NCI-H82 treated with DMSO at 0.1 percent for 48 hours (cell line): ENCODE results near the gene DGKA.
"Not testable (repeated sequence)": the region's sequence is repeated elsewhere in the genome, so short reads cannot be mapped to it uniquely, and the experiment has no call there.

ENCODE experiments used
- DNase-seq: peaks from one replicate; lab custom pipeline; 2025; ENCODE audit not compliant: unreplicated experiment; lab: John Stamatoyannopoulos, UW

DGKA gene

DNA sequence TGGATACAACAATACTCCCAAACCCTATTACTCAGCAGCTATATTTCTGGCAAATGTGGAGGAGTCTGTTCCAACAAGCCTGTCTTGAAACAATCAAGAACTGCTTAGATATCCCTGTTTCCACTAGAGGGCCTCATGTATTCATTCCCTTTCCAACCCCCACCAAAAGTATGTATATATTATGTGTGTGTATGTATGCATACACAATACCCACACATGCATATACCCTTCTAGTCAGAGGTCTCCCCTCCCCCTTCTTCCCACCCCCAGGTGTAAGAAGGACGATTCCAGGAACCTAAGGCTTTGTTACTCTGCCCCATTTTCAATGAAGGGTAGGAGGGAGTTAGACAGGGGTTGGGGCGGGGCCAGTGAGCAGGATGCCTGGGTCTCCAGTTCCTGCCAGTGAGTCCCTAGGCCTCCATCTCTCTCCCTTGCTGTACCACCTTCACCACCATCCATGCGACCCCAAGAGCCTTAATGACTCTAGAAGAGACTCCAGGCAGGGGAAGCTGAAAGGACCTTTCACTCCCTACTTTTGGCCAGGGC, at the start of gene DGKA:
Gene DGKA (plus strand): TSS at position 392 of the 546 bp plus-strand sequence. CDS start 5,342 bp downstream, outside the sequence.
- peak; percentile 29 for DNase-seq

DNA sequence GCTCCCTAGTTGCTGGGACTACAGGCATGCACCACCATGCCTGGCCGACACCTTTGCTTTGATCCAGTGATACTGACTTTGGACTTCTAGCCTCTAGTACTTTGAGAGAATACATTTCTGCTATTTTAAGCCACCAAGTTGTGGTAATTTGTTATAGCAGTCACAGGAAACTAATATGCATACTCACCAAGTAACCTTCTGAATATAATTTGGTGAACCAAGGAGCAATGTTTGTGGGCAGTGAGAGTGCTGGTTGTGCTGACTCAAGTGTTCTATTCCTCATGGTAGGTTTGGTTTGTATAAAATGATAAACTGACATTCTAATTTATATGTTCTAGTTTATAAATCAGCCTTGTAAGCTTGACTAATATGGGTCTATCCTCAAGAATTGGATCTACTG, 45.8 kb upstream of the DGKA start:
- no peak for DNase-seq

DNA sequence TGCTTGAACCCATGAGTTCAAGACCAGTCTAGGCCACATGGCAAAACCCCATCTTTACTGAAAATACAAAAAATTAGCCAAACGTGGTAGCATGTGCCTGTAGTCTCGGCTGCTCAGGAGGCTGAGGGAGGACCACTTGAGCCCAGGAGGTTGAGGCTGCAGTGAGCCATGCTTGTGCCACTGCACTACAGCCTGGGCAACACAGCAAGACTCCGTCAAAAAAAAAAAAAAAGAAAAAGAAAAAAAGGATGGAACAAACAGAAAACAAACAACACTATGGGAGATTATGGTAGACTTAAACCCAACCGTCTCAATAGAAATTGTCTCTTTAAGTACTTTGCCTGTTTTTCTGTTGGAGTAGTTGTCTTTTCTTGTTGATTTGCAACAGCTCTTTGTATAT, 39.7 kb upstream of the DGKA start:
- DNase-seq, result no peak

DNA sequence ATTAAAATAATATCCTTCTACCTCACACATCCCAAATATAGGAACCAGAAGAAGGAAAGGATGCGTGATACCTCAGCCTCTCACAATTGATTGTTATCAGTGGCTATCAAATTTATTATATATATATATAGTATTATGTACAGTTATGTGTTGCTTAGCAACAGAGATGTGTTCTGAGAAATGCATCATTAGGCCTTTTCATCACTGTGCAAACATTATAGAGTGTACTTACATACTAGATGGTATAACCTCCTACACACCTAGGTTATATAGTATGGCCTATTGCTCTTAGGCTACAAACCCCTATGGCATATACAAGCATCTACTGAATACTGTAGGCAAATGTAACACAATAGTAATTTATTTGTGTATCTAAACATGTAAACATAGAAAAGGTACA, 37.2 kb upstream of the DGKA start:
- no peak for DNase-seq

DNA sequence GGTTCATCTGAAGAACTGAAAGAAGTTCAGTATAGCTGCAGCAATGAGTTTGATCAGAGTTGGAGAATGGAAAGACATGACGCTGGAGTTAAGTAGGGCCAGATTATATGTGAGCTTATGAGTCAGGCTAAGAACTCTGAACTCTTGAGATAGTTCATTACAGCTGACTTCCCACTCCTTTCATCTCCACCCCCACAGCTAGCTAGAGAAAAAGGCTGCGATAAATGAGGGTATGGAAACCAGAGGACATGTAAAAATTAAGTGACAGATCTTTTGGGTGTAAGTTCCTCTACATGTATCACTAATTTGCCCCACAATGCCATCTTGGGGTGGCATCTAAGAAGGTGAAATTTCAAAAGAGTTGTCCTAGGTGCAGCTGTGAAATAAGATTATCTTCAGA, 31.9 kb upstream of the DGKA start:
- DNase-seq, result no peak

DNA sequence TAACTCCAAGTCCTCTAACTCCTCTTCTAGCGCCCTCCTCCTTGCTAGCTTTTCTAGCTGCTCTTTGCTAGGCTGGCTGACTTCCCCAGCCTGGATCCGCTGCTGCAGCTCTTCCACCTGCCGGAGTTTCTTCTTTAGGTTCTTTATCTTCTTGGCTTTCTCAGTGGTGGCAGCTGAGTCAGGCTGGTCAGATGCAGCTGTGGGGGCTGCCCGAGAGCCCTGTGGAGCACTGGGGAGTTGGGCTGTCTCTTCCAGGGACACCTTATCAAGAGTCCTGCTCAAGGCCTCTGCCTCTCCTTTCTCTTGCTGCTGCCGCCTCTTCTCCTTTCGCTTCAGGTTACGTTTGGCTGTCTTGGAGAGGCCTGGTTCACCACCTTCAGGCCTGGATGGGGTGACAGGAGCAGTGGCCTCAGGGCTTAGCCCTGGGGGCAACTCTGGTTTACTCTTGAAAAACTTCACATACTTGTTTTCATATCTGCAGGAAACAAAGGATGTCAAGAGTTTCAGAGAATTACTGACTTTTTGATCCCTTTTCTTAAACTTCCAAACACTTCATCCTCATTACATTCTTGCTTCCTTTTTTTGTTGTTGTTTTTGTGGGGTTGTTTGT, 29.0 kb upstream of the DGKA start:
- no peak for DNase-seq

DNA sequence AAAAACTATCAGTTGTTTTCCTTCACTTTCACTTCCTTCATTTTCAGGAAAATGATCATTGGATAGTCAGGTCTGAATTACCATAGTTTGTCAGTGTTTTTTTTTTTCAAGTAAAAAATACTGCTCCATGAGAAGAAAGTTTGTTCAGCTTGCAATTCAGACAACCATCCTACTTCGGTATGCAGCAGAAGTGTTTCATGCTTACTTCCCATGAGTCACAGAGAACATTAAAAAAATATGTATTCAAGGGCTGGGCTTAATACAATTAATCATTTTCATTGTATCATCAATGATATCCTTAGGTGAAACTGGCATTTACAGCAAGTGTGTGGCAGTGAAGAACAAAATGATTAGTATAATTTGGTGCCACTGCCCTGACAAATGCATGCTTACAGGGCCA, 24.9 kb upstream of the DGKA start:
- DNase-seq, result no peak

DNA sequence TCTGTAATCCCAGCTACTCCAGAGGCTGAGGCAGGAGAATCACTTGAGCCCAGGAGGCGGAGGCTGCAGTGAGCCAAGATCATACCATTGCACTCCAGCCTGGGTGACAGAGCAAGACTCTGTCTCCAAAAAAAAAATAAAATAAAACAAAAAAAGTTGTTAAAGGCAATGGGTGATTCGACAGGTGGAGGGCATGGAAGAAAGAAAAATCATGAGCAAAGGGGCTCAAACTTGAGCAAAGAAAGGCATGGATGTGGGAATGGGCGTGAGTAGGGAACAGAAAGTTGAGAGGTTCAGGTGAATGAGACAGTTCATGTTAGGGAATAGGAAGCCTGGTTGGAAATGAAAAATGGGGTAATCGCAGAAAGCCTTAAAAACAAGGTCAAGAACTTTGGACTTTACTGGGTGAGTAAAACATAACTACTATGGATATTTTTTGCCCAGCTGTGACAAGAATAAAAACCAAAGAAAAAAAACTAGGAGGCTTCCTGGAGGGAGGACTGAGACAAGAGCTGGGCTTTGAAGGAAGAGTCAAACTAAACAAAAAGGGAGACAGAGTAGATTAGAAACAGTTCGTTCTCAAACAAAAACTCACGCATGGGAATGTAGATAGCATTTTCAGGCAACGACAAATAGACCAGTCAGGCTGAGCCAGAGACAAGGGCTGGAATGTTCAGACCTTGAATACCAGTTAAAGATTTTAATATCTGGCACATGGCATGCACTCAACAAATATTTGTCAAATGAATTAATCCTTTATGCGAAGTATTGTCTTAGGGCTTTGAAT, 22.0 kb upstream of the DGKA start:
- DNase-seq, result no peak

DNA sequence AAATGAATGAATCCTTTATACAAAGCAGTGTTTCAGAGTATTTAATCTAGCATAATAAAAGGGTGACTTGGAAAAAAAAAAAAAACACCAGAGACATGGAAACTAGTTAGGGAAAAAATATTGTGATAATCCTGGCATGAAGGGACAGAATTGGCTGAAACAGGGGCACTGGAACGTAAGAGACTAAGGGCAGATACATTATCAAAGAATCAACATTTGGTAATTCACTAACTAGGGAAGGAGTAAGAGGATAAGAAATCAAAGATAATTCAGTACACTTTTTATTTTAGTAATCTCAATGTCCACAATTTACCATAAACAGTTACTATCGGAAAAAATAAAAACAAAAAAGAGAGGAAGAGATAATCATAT, 21.5 kb upstream of the DGKA start:
- DNase-seq, result no peak

DNA sequence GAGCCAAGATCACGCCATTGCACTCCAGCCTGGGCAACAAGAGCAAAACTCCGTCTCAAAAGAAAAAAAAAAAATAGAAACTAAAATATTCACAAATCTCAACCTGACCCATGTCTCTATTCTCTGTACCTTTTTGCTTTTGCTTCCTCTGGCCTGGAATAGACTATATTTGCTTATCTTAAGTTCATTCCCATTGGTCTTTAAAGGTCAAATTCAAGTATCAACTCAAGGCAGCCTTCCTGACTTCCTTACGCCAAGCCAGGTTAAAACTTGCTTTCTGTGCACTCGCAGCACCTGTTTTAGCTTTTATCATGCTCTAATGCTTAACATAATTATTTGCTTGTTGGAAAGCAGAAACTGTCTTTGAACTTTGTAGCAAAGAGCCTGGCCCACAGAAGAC, 18.1 kb upstream of the DGKA start:
- DNase-seq, result no peak

DNA sequence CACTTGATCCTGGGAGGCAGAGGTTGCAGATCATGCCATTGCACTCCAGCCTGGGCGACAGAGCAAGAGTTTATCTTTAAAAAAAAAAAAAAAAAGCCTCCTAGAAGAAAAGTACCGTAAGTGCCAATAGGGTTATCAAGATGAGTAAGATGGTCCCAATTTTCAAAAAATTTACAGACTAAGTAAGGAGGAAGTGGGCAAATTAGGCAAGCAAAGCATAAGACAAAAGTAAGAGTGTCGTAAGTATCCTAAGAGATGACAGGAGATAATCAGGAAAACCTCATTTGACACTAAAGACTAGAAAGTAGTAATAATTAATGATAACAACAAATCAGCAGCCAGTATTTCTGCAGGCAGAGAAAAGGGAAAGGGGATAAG, 15.5 kb upstream of the DGKA start:
- no peak for DNase-seq

DNA sequence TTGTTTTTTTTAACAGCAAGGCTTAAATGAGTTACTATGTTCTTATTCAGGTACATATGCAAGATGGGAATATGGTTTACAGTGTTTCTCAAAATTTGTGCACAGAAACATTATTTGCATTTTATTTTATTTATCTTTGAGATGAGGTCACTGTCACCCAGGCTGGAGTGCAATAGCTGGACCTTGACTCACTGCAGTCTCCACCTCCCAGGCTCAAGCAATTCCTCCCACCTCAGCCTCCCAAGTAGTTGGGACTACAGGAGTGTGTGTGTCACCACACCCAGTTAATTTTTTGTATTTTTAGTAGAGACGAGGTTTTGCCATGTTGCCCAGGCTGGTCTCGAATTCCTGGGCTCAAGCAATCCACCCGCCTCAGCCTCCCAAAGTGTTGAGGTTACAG, 11.9 kb upstream of the DGKA start:
- not testable (repeated sequence) for DNase-seq

DNA sequence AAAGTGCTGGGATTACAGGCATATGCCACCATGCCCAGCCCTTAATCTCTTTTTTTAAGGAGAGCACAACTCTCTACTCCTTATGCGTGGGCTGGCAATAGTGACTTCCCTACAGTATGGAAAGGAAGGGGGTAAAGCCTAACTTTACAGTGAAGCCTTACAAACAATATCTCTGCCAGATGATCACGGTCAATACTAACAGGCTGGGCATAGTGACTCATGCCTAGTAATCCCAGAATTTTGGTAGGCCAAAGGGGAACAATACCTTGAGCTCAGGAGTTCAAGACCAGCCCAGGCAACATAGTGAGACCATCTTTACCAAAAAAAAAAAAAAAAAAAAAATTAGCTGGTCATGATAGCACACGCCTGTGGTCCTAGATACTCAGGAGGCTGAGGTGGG, 8.8 kb upstream of the DGKA start:
- DNase-seq, result no peak

DNA sequence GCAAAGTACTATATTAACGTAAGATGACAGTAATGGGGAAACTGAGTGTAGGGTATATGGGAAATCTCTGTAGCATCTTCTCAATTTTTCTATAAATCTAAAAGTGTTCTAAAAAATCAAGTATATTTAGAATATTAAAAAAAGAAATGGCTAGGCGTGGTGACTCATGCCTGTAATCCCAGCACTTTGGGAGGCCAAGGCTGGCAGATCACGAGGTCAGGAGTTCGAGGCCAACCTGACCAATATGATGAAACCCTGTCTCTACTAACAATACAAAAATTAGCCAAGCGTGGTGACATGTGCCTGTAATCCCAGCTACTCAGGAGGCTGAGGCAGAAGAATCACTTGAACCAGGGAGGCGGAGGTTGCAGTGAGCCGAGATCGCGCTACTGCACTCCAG, 7.3 kb upstream of the DGKA start:
- DNase-seq, result not testable (repeated sequence)

DNA sequence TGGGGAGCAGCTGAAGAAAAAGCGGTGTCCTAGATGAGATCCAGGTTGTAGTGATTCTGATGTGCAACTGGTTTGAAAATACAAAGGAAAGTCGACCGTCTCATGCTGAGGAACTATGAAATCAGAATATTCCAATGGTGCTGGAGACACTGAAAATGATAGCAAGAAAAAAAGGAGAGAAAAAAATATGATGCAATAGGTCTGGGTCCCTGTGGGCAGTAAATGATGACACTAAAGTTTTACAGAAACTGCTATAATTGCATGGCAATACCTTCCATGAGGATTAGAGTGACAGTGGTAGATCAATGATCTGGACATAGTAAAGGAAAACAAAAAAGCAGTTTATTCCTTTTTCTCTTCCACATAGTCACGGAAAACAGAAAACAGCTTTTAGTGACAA, 5.6 kb upstream of the DGKA start:
- no peak for DNase-seq

DNA sequence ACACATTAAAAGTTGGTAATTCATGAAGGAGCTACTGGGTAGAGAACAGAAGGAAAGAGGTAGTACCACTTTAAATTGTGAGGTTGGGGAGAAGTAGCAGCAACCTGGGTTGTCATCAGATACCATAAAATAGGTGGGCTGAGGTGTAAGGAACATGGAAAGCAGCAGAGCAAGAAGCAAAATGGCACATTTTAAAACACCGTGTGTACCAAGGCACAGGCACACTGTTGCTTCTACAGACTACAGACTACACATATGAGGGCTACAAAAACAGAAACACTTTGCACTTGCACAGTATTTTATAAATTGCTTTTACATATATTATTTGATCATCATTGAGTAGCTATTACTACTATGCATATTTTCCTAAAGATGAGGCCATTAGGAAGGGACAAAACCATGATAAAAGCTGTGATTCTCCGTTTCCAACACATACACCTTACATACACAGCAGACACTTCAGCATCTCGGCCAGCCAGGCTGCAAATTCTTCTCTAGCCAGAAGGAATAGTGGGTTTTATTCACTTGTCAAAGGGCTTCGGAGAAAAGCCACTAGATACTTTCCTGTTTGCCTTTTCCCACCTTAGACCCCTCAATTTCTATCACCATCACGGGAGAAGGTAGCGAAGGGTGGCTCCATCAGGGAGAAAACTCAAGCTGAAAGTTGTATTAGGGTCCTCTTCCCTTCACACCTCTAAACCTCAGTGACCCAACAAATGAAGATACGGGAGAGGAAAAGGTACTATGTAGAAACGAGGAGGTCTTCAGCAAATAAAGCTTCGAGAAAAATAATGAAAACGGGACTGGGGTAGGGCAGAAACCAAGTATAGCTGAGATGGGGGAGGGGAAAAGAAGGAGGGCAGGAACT, 4.9 kb upstream of the DGKA start:
- DNase-seq, result no peak

DNA sequence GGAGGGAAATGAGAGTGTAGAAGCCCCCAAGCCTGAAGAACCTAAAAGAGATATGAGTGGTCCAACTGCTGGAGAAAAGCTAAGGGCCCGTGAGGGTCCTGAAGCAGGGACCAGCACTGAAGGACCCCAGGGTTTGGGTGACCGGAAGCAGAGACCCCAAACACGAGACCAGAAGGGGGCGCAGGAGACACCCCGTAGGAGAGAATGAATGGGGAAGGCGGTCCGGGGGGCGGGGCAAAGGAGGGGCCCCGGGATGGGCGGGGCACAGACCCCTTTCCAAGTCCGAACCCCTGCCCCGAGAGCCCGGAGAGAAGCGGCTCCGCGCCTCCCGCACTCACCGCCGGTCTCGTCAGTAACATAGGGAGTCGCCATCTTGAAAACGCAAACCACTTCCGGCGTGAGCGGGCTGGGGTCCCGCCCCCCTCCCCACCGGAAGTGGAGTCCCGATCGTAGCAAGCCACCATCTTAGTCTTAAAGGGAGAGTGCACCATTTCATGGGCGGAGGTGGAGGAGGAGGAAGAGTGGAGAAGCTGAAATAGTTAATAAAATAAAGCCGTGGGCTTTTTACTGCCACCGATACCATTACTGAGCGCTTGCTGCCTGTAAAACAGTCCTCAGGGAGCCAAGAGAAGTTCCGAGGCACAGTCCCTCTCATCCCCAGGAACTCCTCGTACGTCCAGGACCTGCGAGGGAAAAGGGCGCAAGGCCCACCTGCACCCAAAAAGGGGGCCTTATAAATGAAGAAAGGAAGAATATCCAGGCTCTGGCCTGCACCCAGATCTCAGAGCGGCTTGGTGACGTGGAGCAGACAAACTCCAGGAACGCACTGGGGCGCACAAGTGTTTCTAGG, 4.0 kb upstream of the DGKA start:
- DNase-seq, result peak; percentile 86

DNA sequence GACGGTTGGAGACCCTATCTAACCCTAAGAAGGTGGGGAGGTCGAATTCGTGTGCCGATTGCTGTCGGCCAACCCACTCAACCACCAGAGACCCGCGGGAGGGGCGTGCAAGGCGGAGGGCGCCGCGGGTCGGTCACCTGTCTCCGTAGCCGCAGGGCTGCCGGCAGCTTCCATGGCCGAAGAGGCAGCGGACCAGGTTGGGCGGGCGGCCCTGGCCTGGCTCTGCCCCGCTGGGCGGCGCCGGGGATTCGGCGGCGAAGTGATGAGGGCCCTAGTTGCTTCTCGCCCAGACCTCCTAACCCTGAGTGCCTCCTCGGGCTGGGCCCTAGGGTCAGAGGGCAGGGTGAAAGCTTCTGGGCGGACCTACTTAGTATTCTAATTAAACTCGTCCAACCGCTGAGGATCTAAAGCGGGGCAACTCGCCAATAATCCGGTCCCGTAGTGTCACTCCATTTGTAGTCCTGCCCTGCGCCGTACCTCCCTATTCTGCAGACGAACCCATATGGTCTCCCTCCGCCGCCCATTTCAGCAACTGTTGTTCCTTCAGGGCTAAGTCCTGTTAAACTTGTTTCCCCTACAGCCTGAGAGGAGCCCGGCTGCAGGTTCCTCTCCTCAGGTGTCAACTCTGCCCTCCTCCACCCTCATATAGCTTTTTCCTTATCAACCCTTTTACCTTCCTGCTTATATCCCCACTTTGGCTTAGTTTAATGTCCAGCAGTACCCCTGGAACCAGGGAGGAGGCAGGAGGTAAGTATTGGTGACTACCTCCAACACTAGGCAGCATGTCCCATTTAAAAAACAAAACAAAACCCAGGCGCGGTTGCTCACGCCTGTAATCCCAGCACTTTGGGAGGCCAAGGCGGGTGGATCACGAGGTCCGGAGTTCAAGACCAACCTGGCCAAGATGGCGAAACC, 3.1 kb upstream of the DGKA start, which contains the start of gene PYM1:
Gene PYM1 (minus strand): TSS at position 307 of the 915 bp plus-strand sequence. CDS start 133 bp downstream, at position 174.
- DNase-seq, result peak; percentile 63

DNA sequence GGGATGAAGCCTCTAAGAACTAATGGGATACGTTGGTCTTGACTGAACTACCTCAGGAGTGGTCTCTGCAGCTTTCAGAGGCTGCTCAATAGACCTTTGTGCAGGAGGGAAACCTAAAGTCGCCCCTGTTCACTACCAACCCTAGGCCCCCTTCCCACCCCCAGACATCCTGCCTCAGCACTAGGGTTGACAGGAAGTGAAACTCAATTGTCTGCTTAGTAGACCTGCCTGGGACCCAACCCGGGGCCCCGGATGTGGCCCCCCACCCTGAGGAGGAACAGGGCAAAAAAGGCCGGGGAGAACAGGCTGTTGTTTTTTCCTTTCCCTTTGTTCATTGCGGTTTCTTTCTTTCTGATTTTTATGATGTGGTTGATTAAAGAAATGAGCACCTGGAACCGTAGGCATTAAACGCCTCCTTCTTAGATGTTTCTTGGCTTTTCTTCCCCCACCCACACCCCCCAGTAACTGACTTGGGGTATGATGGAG, 1.6 kb upstream of the DGKA start:
- DNase-seq, result no peak
